Activated T-cell treated with anti-CD3 and anti-CD28 coated beads for 48 hours (primary cell): Measurements from ENCODE around the gene CSNK2A1.

Experiments used
- DNase-seq: peaks from one replicate; pipeline ENCODE4 v3.0.0-alpha.2; 2020; ENCODE audit warnings: low read depth

Gene CSNK2A1

GRCh38 chr20:564192-564591 lies 20.6 kb upstream of the CSNK2A1 start:
- DNase-seq, result no peak

DNA sequence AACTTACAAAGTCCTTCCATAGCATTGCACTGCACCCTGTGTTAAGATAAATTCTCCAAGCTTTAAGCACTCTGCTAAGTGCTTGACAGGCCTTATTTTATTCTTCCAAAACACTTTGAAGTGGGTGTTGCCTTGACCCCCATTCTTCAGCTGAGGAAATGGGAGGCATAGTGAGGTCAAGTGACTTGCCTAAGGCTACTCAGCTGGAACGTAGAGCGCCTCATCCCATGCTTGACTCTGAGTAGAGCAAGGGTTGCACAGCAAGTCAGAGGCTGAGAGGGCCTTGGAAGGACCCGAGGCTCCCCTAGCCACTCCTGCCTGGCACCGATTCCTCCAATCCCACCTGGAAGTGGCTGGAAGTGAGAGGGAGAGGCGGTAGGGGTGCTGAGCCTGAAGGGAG lies 19.6 kb upstream of the CSNK2A1 start:
- no peak for DNase-seq

GRCh38 chr20:562232-562897 lies 18.8 kb upstream of the CSNK2A1 start:
- no peak for DNase-seq

GRCh38 chr20:561437-562231 lies 18.0 kb upstream of the CSNK2A1 start:
- DNase-seq, result peak; percentile 40

DNA sequence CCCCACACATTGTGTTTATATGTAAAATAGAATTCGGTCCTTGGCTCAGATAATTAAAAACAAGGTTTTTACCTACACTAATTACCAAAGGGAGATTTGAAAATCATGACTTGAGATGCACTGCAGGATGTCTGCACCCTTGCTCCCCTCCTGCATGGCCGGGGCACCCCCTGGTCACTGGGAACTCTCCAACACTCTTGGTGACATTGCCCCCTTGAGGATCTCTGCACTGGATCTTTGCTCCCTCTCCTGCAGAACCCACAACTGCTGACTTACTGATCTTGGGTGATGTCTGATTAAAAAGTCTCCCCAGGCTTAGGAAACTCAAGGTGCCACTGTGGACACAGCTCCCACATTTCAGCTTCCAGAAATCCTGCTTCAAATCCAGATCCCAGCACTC lies 17.1 kb upstream of the CSNK2A1 start:
- DNase-seq, result no peak

GRCh38 chr20:558117-558516 lies 14.5 kb upstream of the CSNK2A1 start:
- no peak for DNase-seq

DNA sequence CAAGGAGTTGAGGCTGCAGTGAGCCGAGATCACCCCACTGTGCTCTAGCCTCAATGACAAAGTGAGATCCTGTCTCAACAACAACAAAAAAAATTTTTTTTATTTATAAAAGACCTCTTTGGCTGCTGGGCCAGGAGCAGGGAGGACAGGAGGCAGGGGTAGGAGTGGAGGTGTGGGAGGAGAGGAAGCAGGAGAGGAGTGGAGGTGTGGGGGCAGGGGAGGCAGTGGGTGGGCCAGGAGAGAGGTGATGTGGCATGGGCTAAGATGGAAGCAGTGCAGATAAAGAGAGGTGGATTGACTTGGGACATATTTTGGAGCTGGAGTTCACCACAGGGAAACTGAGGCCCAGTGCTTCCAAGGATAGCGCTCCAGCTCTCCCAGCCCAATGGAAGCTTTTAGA lies 13.4 kb upstream of the CSNK2A1 start:
- no peak for DNase-seq

- DNase-seq, result no peak
These were observed 12.4 kb upstream of the CSNK2A1 start for GRCh38 chr20:555976-556385.

DNA sequence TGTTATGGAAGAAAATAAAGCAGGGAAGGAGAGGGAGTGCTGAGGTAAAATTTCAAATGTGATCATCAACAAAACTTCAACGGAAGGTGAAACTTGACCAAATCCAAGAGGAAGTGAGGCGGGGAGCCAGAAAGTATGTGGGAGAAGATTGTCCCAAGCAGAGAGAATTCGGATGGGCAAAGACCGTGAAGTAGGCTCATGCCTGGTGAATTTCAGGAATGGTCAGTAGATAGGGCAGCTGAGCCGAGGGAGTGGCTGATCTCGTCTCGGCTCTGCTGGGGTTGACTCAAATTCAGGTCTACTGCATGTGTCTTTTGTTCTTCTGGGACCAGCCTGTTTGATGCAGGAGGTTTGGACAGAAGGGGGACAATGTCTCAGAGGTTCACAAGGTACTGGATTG lies 7.0 kb upstream of the CSNK2A1 start:
- DNase-seq, result no peak

- DNase-seq, result no peak
These were observed 6.3 kb upstream of the CSNK2A1 start for GRCh38 chr20:549722-550496.

DNA sequence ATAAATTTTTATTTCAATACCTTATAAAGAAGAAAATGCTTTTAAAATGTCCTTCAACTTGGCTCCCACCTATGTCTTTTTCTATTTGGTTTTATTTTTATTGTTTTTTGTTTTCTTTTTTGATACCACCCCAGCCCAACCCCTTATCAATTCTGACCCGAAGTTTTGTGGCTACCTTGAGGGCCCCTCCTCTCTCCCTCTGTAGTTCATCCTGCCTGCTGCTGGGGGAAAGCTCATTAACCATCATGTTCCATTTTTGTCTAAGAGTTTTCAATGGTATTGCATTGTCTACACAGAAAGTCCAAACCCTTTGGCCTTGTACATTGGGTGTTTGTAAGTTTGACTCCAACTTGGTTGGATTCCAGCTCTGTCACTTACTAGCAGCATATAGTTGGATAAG lies 5.3 kb upstream of the CSNK2A1 start:
- DNase-seq, result no peak

DNA sequence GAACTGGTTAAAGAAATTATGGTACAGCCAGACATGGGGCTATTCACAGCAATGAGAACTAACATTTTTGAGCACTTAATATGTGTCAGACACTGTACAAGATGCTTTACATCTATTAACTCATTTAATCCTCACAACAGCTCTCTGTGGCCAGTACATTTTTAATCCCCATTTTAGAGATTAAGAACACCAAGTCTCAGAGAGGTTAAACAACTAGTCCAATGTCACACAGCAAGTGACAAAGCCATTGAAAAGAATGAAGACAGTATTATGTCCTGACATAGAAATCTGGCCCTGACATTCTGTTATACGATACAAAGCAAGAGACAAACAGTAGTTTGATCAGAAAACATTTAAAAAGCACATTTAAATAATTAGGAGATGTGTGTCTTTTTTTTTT lies 3.8 kb upstream of the CSNK2A1 start:
- no peak for DNase-seq

DNA sequence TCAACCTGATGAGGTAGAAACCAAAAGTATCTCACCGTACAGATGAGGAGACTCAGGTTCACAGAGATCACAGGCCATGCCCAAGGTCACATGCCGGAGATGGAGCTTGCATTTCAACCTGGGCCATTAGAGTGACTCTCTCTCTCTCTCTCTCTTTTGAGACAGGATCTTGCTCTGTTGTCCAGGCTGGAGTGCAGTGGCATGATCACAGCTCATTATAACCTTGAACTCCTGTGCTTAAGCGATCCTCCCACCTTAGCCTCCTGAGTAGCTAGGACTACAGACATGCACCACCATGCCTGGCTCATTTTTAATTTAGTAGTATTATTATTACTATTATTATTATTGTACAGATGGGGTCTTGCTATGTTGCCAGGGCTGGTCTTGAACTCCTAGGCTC lies 2.8 kb upstream of the CSNK2A1 start:
- no peak for DNase-seq

GRCh38 chr20:544153-544725 lies 649 bp upstream of the CSNK2A1 start:
- DNase-seq, result no peak

- no peak for DNase-seq
These were observed 717 bp downstream of the CSNK2A1 start for GRCh38 chr20:542777-543368.

DNA sequence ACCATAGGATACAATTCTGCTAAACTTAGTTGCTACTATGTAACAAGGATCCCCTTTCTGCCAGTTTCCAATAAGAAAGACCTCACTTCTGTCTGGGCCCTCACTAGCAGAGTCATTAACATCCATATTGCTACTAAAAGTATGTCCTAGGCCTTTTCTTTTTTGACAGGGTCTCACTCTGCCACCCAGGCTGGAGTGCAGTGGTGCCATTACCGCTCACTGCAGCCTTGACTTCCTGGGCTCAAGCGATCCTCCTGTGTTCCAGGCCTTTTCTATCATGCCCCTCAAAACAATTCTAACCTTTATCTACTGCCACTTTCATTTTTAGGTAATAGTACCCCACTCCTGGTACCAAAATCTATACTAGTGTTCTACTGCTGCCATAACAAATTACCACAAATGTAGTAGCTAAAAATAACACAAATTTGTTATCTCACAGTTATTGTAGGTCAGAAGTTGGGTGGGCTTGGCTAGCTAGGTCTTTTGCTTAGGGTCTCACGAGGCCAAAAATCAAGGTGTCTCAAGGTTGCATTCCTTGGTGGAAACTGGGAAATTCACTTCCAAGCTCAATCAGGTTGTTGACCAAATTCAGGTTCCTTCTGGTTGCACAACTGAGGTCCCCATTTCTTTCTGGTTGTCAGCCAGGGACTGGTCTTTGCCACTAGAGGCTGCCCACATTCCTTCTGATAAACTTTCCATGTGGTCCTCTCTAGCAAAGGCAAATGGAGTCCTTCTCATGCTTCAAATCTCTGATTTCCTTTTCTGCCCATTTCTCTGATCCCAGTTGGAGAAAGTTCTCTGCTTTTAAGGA lies 3.0 kb downstream of the CSNK2A1 start:
- DNase-seq, result no peak

GRCh38 chr20:539848-540247 lies 3.7 kb downstream of the CSNK2A1 start:
- no peak for DNase-seq

DNA sequence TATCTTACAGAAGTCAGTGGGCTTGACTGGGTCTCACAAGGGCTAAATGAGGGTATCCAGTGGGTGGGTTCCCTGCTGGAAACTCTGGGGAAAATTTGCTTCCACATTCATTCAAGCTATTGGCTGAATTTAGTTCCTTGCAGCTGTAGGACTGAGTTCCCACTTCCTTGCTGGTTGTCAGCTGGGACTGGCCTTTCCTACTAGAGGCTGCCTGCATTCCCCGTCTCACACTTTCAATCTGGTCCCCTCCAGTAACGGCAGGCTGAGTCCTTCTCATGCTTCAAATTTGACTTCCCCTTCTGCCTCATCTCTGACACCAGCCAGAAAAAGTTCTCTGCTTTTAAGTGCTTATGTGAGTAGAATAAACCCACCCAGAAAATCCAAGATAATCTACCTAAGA lies 4.4 kb downstream of the CSNK2A1 start:
- DNase-seq, result no peak

GRCh38 chr20:537983-538382 lies 5.6 kb downstream of the CSNK2A1 start:
- no peak for DNase-seq

DNA sequence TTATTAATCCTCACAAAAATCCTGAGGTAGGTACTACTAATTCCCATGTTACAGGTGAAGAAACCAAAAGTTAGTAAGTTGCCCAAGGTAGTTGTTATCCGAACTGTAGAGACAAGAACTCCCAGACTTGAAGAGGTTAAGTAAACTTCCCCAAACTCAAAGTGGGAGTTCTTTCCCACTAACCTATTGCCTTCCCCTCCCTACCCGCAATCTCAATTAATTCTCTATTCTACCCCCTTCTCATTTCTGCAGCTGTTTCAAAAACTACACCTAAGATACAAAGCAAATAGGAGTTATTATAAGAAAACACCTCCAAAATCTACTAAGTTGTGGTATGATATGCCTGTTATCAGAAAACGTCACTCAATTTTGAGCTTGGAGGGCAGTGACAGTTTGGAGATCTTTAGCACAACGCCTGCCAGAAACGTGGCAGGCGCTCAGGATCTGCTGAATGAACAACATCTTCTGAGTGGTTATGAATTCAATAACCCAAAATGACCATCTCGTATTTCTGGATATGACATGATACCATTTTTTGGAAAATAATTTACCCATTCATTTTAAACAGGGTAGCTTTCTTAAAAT lies 7.1 kb downstream of the CSNK2A1 start:
- DNase-seq, result no peak

DNA sequence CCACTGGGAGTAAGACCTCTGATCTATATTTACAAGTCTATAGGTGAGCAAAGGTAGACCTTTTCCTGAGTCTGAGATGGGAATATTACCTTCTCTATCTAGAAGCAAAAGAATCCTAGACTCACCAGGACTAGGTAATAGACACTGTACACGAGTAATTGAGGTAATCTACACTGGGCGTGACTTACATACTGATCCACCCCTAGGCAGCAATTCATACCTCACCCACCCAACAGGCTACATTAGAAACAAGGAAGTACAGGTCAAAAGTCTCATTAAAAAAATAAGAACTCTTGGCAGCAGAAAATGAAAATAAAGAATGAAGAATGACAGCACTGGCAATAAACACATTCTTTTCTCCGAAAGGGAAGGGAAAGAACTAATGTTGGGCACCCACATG lies 7.6 kb downstream of the CSNK2A1 start:
- no peak for DNase-seq
